H1 (cell line): Measurements from ENCODE around the gene VAPA. TPM values are rescaled to one million over a fixed set of nuclear protein-coding genes. Genes with fewer than 3 reads are reported as not detected.

ENCODE experiments used
- ASH2L ChIP-seq: fragments of 200-600, 300-600 bp; sonication (generic); IDR thresholded peaks from one replicate; pipeline ENCODE4 v1.7.1; 2017; ENCODE audit warnings: low read length
- BACH1 ChIP-seq: IDR thresholded peaks from 2 replicates; pipeline ENCODE4 v1.6.1; 2012; ENCODE audit warnings: low read length, improper control_type of control experiment
- EGR1 ChIP-seq: IDR thresholded peaks from 2 replicates; pipeline ENCODE4 v1.6.1; 2011; ENCODE audit warnings: low read depth, low read length, borderline replicate concordance
- HDAC6 ChIP-seq: IDR thresholded peaks from one replicate; pipeline ENCODE4 v1.7.1; 2012; ENCODE audit warnings: low read depth, mild to moderate bottlenecking, inconsistent platforms, low read length, moderate library complexity
- KDM5A ChIP-seq: fragments of 200-600 bp; IDR thresholded peaks from 2 replicates; pipeline ENCODE4 v1.7.1; 2012; ENCODE audit warnings: mild to moderate bottlenecking, low read length, inconsistent platforms, mixed read lengths
- MAFK ChIP-seq: IDR thresholded peaks from 2 replicates; pipeline ENCODE4 v1.6.1; 2012; ENCODE audit warnings: low read depth, mild to moderate bottlenecking, improper control_type of control experiment, low read length
- RXRA ChIP-seq: IDR thresholded peaks from 2 replicates; pipeline ENCODE4 v1.6.1; 2011; ENCODE audit warnings: low read depth, mild to moderate bottlenecking, low read length, moderate library complexity; ENCODE audit not compliant: insufficient read depth
- SP4 ChIP-seq: IDR thresholded peaks from 2 replicates; pipeline ENCODE4 v1.6.1; 2012; ENCODE audit warnings: low read length, inconsistent platforms
- TAF1 ChIP-seq: IDR thresholded peaks from 2 replicates; pipeline ENCODE4 v1.6.1; 2011; ENCODE audit warnings: mild to moderate bottlenecking, low read depth, low read length
- TCF12 ChIP-seq: IDR thresholded peaks from 2 replicates; pipeline ENCODE4 v1.6.1; 2011; ENCODE audit warnings: low read depth, mild to moderate bottlenecking, low read length
- polyA plus RNA-seq, 7 experiments: library from polyadenylated mRNA; depleted of rRNA in 3 of 7; stranded (reverse) in 5 of 7; unstranded in 2 of 7; fragments of >200 nt in 5 of 7; fragments of 200-250 nt in 2 of 7; gene quantifications; 1 replicate in 5 of 7; 2 replicates in 1 of 7; 4 replicates in 1 of 7; pipeline versions ENCODE4 v1.2.1 to v1.2.3, GENCODE V29; 2011 to 2013; ENCODE audit warnings: missing spikeins in 2 of 7, mixed read lengths in 2 of 7
- total RNA-seq: library from RNA; stranded (reverse); fragmentation: NEBNext Ultra II Directional; extraction: Animal tissue kit (Norgen Biotek cat#: 25700); gene quantifications from 2 replicates; pipeline ENCODE4 v1.2.1, GENCODE V29; 2021
- TF ChIP-seq, protein P1 (sequence below): fragments of 300-600 bp; sonication (generic); IDR thresholded peaks from 2 replicates; pipeline ENCODE4 v1.7.1; 2012; ENCODE audit warnings: low read length, moderate library complexity, mild to moderate bottlenecking, inconsistent platforms; ENCODE audit not compliant: insufficient replicate concordance

The VAPA gene
- total and polyA plus RNA-seq, 2 of the 8 experiments (the other 6 are each of a cell fraction or from before 2014, with no cell fraction given), result 79.7 to 130 TPM

DNA sequence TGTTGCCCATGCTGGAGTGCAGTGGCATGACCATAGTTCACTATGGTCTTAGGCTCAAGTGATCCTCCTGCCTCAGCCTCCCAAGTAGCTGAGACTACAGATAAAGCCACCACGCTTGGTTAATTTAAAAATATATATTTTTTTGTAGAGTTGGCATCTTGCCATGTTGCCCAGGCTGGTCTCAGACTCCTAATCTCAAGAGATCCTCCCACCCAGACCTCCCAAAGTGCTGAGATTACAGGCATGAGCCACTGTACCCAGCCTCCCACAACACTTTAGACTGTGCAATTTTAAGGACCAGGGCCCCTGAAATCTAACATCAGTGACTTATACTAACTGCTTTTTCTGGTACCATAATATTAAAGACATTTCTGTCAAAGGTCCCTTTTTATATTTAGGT, 22.9 kb upstream of the VAPA start (continued):
- TF ChIP-seq, protein P1, sequence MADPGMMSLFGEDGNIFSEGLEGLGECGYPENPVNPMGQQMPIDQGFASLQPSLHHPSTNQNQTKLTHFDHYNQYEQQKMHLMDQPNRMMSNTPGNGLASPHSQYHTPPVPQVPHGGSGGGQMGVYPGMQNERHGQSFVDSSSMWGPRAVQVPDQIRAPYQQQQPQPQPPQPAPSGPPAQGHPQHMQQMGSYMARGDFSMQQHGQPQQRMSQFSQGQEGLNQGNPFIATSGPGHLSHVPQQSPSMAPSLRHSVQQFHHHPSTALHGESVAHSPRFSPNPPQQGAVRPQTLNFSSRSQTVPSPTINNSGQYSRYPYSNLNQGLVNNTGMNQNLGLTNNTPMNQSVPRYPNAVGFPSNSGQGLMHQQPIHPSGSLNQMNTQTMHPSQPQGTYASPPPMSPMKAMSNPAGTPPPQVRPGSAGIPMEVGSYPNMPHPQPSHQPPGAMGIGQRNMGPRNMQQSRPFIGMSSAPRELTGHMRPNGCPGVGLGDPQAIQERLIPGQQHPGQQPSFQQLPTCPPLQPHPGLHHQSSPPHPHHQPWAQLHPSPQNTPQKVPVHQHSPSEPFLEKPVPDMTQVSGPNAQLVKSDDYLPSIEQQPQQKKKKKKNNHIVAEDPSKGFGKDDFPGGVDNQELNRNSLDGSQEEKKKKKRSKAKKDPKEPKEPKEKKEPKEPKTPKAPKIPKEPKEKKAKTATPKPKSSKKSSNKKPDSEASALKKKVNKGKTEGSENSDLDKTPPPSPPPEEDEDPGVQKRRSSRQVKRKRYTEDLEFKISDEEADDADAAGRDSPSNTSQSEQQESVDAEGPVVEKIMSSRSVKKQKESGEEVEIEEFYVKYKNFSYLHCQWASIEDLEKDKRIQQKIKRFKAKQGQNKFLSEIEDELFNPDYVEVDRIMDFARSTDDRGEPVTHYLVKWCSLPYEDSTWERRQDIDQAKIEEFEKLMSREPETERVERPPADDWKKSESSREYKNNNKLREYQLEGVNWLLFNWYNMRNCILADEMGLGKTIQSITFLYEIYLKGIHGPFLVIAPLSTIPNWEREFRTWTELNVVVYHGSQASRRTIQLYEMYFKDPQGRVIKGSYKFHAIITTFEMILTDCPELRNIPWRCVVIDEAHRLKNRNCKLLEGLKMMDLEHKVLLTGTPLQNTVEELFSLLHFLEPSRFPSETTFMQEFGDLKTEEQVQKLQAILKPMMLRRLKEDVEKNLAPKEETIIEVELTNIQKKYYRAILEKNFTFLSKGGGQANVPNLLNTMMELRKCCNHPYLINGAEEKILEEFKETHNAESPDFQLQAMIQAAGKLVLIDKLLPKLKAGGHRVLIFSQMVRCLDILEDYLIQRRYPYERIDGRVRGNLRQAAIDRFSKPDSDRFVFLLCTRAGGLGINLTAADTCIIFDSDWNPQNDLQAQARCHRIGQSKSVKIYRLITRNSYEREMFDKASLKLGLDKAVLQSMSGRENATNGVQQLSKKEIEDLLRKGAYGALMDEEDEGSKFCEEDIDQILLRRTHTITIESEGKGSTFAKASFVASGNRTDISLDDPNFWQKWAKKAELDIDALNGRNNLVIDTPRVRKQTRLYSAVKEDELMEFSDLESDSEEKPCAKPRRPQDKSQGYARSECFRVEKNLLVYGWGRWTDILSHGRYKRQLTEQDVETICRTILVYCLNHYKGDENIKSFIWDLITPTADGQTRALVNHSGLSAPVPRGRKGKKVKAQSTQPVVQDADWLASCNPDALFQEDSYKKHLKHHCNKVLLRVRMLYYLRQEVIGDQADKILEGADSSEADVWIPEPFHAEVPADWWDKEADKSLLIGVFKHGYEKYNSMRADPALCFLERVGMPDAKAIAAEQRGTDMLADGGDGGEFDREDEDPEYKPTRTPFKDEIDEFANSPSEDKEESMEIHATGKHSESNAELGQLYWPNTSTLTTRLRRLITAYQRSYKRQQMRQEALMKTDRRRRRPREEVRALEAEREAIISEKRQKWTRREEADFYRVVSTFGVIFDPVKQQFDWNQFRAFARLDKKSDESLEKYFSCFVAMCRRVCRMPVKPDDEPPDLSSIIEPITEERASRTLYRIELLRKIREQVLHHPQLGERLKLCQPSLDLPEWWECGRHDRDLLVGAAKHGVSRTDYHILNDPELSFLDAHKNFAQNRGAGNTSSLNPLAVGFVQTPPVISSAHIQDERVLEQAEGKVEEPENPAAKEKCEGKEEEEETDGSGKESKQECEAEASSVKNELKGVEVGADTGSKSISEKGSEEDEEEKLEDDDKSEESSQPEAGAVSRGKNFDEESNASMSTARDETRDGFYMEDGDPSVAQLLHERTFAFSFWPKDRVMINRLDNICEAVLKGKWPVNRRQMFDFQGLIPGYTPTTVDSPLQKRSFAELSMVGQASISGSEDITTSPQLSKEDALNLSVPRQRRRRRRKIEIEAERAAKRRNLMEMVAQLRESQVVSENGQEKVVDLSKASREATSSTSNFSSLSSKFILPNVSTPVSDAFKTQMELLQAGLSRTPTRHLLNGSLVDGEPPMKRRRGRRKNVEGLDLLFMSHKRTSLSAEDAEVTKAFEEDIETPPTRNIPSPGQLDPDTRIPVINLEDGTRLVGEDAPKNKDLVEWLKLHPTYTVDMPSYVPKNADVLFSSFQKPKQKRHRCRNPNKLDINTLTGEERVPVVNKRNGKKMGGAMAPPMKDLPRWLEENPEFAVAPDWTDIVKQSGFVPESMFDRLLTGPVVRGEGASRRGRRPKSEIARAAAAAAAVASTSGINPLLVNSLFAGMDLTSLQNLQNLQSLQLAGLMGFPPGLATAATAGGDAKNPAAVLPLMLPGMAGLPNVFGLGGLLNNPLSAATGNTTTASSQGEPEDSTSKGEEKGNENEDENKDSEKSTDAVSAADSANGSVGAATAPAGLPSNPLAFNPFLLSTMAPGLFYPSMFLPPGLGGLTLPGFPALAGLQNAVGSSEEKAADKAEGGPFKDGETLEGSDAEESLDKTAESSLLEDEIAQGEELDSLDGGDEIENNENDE, result no peak
- no peak for TF ChIP-seq SP4
- TF ChIP-seq TAF1, result no peak
- TF ChIP-seq TCF12, result no peak
- TF ChIP-seq MAFK, result no peak
- no peak for TF ChIP-seq RXRA
- TF ChIP-seq KDM5A, result no peak
- TF ChIP-seq EGR1, result no peak
- no peak for TF ChIP-seq BACH1
- TF ChIP-seq HDAC6, result no peak
- no peak for TF ChIP-seq ASH2L
